ENCODE data around the gene ZNF26. TPM values are rescaled to one million over a fixed set of nuclear protein-coding genes. Genes with fewer than 3 reads are reported as not detected.

Gene ZNF26
- total and polyA plus RNA-seq, 4 donors, result 0.75 to 16.7 (median 8.5) TPM

GRCh38 chr12:132946246-132946820 is 39.8 kb upstream of the ZNF26 start:
- WGBS, 2 donors, result 87 to 97% methylated on average over 8 of the region's 8 CpGs
- DNase-seq (no peak), ATAC-seq (ENCODE audit: low FRiP score) (no peak)
- peaks cover 19 to 23% of the 10 kb centered on the region in 2 donors for H3K36me3 ChIP-seq (ENCODE audit: control insufficient read depth in 1 of 2, insufficient read depth in 2 of 2, low read length in 1 of 2)
- intact Hi-C loops (cut with DNase I), result no loop called here
- H3K27ac ChIP-seq (ENCODE audit: low read depth in 1 of 2, low read length in 2 of 2), result no peak overlapping the region
- H3K4me3 ChIP-seq (ENCODE audit: low read length in 2 of 2), result no peak overlapping the region
- H3K9me3 ChIP-seq (ENCODE audit: control insufficient read depth, low read length), result peaks cover 61% of the 10 kb centered on the region
- H3K4me1 ChIP-seq (ENCODE audit: control insufficient read depth in 1 of 2, insufficient read depth in 2 of 2, low read length in 2 of 2), result no peaks in the 10 kb centered on the region
- H3K27me3 ChIP-seq (ENCODE audit: control insufficient read depth in 1 of 2, insufficient read depth in 2 of 2, low read length in 1 of 2), result no peaks in the 10 kb centered on the region

- WGBS, 2 donors, result 94 to 97% methylated on average over 29 of the region's 29 CpGs
- Histone ChIP-seq H3K27me3 (ENCODE audit: control insufficient read depth in 1 of 2, insufficient read depth in 2 of 2, low read length in 1 of 2) (no peaks in the 10 kb centered on the region), H3K4me1 (ENCODE audit: control insufficient read depth in 1 of 2, insufficient read depth in 2 of 2, low read length in 2 of 2) (no peaks in the 10 kb centered on the region), H3K9me3 (ENCODE audit: control insufficient read depth, low read length) (peaks cover 53% of the 10 kb centered on the region), H3K36me3 (ENCODE audit: control insufficient read depth in 1 of 2, insufficient read depth in 2 of 2, low read length in 1 of 2) (peaks cover 11 to 20% of the 10 kb centered on the region in 2 donors), H3K4me3 (ENCODE audit: low read length in 2 of 2) (no peak overlapping the region), H3K27ac (ENCODE audit: low read depth in 1 of 2, low read length in 2 of 2) (no peak overlapping the region)
- ATAC-seq (ENCODE audit: low FRiP score) (no peak), DNase-seq (no peak)
- intact Hi-C loops (cut with DNase I), result no loop called here
Observed at GRCh38 chr12:132948146-132949066, 37.8 kb upstream of the ZNF26 start.

DNA sequence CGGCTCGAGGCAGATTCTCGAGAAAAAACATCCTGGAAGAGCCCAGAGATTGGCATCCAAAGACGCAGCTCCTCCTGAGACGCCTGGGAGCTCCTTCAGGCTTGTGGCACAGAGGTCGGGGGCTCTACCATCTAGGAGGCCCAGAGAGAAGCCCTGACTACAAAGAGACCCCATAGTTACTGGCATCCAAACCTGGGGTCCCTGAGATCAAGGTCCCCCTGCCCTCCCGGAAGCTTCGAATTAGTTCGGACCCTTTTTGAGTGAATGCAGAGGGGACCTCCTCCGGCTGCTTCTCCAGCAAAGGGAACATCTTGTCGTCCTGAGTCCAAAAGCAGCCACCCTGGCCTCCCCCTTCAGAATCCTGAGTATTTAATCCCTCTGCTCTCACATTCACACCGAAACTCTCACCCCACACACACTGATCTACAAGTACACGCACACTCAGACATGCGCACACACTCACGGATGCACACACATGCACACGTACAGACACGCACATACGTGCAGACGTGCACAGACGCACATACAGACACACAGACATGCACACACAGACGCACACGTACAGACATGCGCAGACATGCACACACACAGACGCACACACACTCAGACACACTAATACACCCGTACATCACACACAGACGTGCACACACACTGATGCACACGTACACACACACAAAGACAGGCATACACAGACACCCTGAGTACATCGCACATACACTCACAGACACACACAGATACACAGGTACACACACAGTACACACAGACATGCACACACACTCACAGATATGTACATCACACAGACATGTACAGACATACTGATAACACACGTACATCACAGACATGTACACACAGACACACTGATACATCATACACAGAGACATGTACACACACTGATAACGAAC is 36.0 kb upstream of the ZNF26 start:
- ATAC-seq (ENCODE audit: low FRiP score), result no peak
- 97 to 98% methylated on average over 30 of the region's 30 CpGs for WGBS, 2 donors
- no peak for DNase-seq
- H3K27me3 ChIP-seq (ENCODE audit: control insufficient read depth in 1 of 2, insufficient read depth in 2 of 2, low read length in 1 of 2), result no peaks in the 10 kb centered on the region
- peaks cover 2 to 4% of the 10 kb centered on the region in 2 donors for H3K4me1 ChIP-seq (ENCODE audit: control insufficient read depth in 1 of 2, insufficient read depth in 2 of 2, low read length in 2 of 2)
- peaks cover 7 to 14% of the 10 kb centered on the region in 2 donors for H3K36me3 ChIP-seq (ENCODE audit: control insufficient read depth in 1 of 2, insufficient read depth in 2 of 2, low read length in 1 of 2)
- peaks cover 46% of the 10 kb centered on the region for H3K9me3 ChIP-seq (ENCODE audit: control insufficient read depth, low read length)
- H3K4me3 ChIP-seq (ENCODE audit: low read length in 2 of 2), result no peak overlapping the region
- intact Hi-C loops (cut with DNase I), result no loop called here
- no peak overlapping the region for H3K27ac ChIP-seq (ENCODE audit: low read depth in 1 of 2, low read length in 2 of 2)

DNA sequence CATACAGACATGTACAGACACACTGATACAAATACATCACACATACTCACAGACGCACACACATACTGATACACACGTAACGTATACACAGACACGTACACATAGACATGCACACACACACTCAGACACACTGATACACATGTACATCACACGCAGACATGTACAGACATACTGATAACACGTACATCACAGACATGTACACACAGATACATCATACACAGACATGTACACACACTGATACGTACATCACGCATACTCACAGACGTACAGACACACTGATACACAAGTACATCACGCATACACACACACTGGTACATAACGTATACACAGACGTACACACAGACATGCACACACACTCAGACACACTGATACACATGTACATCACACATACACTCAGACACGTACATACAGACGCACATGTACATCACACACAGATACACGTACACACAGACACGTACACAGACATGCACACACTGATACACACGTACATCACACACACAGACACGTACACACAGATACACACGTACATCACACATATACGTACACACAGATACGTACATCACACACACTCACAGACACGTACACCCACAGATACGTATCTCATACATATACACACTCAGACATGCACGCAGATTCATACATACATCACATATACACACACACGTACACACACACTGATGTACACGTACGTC is 35.2 kb upstream of the ZNF26 start:
- Histone ChIP-seq H3K36me3 (ENCODE audit: control insufficient read depth in 1 of 2, insufficient read depth in 2 of 2, low read length in 1 of 2) (peaks cover 1 to 11% of the 10 kb centered on the region in 2 donors), H3K27me3 (ENCODE audit: control insufficient read depth in 1 of 2, insufficient read depth in 2 of 2, low read length in 1 of 2) (no peaks in the 10 kb centered on the region), H3K4me1 (ENCODE audit: control insufficient read depth in 1 of 2, insufficient read depth in 2 of 2, low read length in 2 of 2) (peaks cover 2 to 4% of the 10 kb centered on the region in 2 donors), H3K4me3 (ENCODE audit: low read length in 2 of 2) (no peak overlapping the region), H3K27ac (ENCODE audit: low read depth in 1 of 2, low read length in 2 of 2) (no peak overlapping the region), H3K9me3 (ENCODE audit: control insufficient read depth, low read length) (peaks cover 43% of the 10 kb centered on the region)
- 98 to 99% methylated on average over 27 of the region's 27 CpGs for WGBS, 2 donors
- DNase-seq, result no peak
- ATAC-seq (ENCODE audit: low FRiP score), result no peak
- intact Hi-C loops (cut with DNase I), result no loop called here

GRCh38 chr12:132951649-132952048 is 34.5 kb upstream of the ZNF26 start:
- Histone ChIP-seq H3K9me3 (ENCODE audit: control insufficient read depth, low read length) (peaks cover 39% of the 10 kb centered on the region), H3K4me3 (ENCODE audit: low read length in 2 of 2) (no peak overlapping the region), H3K4me1 (ENCODE audit: control insufficient read depth in 1 of 2, insufficient read depth in 2 of 2, low read length in 2 of 2) (peaks cover 2 to 4% of the 10 kb centered on the region in 2 donors), H3K36me3 (ENCODE audit: control insufficient read depth in 1 of 2, insufficient read depth in 2 of 2, low read length in 1 of 2) (peaks cover 0 to 9% of the 10 kb centered on the region in 2 donors), H3K27ac (ENCODE audit: low read depth in 1 of 2, low read length in 2 of 2) (no peak overlapping the region), H3K27me3 (ENCODE audit: control insufficient read depth in 1 of 2, insufficient read depth in 2 of 2, low read length in 1 of 2) (no peaks in the 10 kb centered on the region)
- WGBS, 2 donors, result 98% methylated on average over 8 of the region's 8 CpGs
- ATAC-seq (ENCODE audit: low FRiP score), result no peak
- intact Hi-C loops (cut with DNase I), result no loop called here
- DNase-seq, result no peak

DNA sequence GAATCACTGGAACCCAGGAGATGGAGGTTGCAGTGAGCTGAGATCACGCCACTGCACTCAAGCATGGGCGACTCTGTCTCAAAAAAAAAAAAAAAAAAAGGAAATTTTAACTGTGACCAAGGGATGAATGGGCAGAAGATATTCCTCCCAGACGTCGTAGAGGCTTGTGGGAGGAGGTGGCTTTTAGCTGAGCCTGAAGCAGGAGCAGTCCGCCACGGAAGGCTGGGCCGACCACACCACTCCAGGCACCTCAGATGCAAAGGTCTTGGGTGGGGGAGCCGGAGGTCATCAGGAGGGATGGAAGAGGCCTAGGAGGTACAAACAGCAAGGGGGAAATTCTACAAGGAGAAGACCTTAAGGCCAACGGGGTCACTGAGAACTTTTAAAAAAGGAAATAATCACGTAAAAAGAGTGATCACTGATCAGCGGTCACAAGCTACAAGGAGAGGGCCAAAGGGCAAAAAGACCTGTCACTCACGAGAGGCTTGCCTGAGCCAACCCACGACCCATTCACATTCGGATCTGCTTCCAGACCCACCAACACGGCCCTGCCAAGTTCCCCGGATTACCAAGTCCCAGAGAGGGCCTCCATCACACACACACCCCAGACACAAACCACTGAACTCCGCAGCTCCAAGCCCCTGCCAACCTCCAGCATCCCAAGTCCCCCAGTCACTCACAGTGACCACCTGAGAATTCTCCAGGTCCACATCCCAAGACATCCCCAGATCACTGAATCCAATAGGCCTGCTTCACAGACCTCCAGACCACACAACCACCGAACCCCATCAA is 33.6 kb upstream of the ZNF26 start:
- Histone ChIP-seq H3K36me3 (ENCODE audit: control insufficient read depth in 1 of 2, insufficient read depth in 2 of 2, low read length in 1 of 2) (peaks cover 0 to 9% of the 10 kb centered on the region in 2 donors), H3K27ac (ENCODE audit: low read depth in 1 of 2, low read length in 2 of 2) (no peak overlapping the region), H3K4me1 (ENCODE audit: control insufficient read depth in 1 of 2, insufficient read depth in 2 of 2, low read length in 2 of 2) (peaks cover 2 to 4% of the 10 kb centered on the region in 2 donors), H3K27me3 (ENCODE audit: control insufficient read depth in 1 of 2, insufficient read depth in 2 of 2, low read length in 1 of 2) (no peaks in the 10 kb centered on the region), H3K9me3 (ENCODE audit: control insufficient read depth, low read length) (peaks cover 35% of the 10 kb centered on the region), H3K4me3 (ENCODE audit: low read length in 2 of 2) (no peak overlapping the region)
- 97% methylated on average over 18 of the region's 18 CpGs for WGBS, 2 donors
- DNase-seq, result no peak
- ATAC-seq (ENCODE audit: low FRiP score), result no peak
- intact Hi-C loops (cut with DNase I), result no loop called here

DNA sequence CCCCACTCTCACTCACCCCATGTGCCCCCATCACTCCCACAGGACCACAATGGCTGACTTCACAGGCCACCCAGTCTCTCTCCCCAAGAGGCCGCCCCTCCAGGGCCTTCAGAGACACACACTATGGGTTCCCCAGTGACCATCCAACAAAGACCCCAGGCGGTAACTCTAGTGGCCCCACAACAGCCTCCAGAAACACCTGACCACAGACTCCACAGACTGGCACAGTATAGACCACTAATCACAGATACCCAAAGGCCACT is 33.1 kb upstream of the ZNF26 start:
- DNase-seq (no peak), ATAC-seq (ENCODE audit: low FRiP score) (no peak)
- Histone ChIP-seq H3K27me3 (ENCODE audit: control insufficient read depth in 1 of 2, insufficient read depth in 2 of 2, low read length in 1 of 2) (no peaks in the 10 kb centered on the region), H3K4me3 (ENCODE audit: low read length in 2 of 2) (no peak overlapping the region), H3K4me1 (ENCODE audit: control insufficient read depth in 1 of 2, insufficient read depth in 2 of 2, low read length in 2 of 2) (peaks cover 2 to 4% of the 10 kb centered on the region in 2 donors), H3K36me3 (ENCODE audit: control insufficient read depth in 1 of 2, insufficient read depth in 2 of 2, low read length in 1 of 2) (peaks cover 0 to 9% of the 10 kb centered on the region in 2 donors), H3K9me3 (ENCODE audit: control insufficient read depth, low read length) (peaks cover 34% of the 10 kb centered on the region), H3K27ac (ENCODE audit: low read depth in 1 of 2, low read length in 2 of 2) (no peak overlapping the region)
- intact Hi-C loops (cut with DNase I), result no loop called here
- 99 to 100% methylated on average over 2 of the region's 2 CpGs for WGBS, 2 donors

DNA sequence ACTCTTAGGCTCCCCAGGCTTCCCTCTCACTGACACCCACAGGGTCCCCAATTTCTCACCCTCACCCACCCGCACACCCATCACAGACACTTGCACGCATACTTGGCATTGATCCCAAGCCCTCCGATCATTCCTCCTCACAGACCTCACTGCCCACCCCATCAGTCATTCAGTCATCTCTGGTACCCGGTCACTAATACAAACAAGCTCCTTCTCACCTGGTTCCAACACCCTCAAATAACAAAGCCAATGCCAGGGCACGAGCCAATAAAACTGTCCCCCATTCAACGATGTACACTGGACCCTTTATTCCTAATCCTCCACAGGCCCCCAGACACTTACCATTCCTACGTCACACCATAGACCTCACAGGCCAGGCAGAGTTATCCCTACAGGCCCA is 32.4 kb upstream of the ZNF26 start:
- H3K4me3 ChIP-seq (ENCODE audit: low read length in 2 of 2), result no peak overlapping the region
- H3K9me3 ChIP-seq (ENCODE audit: control insufficient read depth, low read length), result peaks cover 27% of the 10 kb centered on the region
- H3K36me3 ChIP-seq (ENCODE audit: control insufficient read depth in 1 of 2, insufficient read depth in 2 of 2, low read length in 1 of 2), result peaks cover 0 to 9% of the 10 kb centered on the region in 2 donors
- DNase-seq (no peak), ATAC-seq (ENCODE audit: low FRiP score) (no peak)
- H3K4me1 ChIP-seq (ENCODE audit: control insufficient read depth in 1 of 2, insufficient read depth in 2 of 2, low read length in 2 of 2), result peaks cover 2 to 4% of the 10 kb centered on the region in 2 donors
- 98% methylated on average over 7 of the region's 7 CpGs for WGBS, 2 donors
- intact Hi-C loops (cut with DNase I), result no loop called here
- no peak overlapping the region for H3K27ac ChIP-seq (ENCODE audit: low read depth in 1 of 2, low read length in 2 of 2)
- H3K27me3 ChIP-seq (ENCODE audit: control insufficient read depth in 1 of 2, insufficient read depth in 2 of 2, low read length in 1 of 2), result no peaks in the 10 kb centered on the region

All from aorta (tissue), 5 donors.